ENCODE measurements around the gene KHSRP. TPM values are rescaled to one million over a fixed set of nuclear protein-coding genes. Genes with fewer than 3 reads are reported as not detected.

The KHSRP gene
- total and polyA plus RNA-seq, 2 of the 13 experiments (the other 11 are each of a cell fraction or from before 2014, with no cell fraction given): 72.1 to 129 TPM

GRCh38 chr19:6392221-6393073 lies 32.2 kb downstream of the KHSRP start (continued):
- TF ChIP-seq CENPBD1 (CRISPR knock-in tag; IDR thresholded peaks at IDR 0.05; ENCODE audit: borderline replicate concordance, low read depth) (peak; percentile 45; the same call in 1 of the 2 replicates), SNRNP70 (IDR thresholded peaks at IDR 0.05; ENCODE audit: low read depth, low read length) (no peak), CREM (IDR thresholded peaks at IDR 0.05) (no peak), CREM (CRISPR knock-in tag; IDR thresholded peaks at IDR 0.05) (no peak), ZNF276 (CRISPR knock-in tag; IDR thresholded peaks at IDR 0.05; ENCODE audit: low read depth) (no peak), FUBP1 (CRISPR knock-in tag; IDR thresholded peaks at IDR 0.05; ENCODE audit: borderline replicate concordance) (no peak), SRY (CRISPR knock-in tag; IDR thresholded peaks at IDR 0.05) (no peak), REPIN1 (CRISPR knock-in tag; IDR thresholded peaks at IDR 0.05; ENCODE audit: borderline replicate concordance, low read depth) (0 out of 2 replicates have a peak, but pooled peaks have one; percentile 25), HMGXB3 (CRISPR knock-in tag; IDR thresholded peaks at IDR 0.05; ENCODE audit: borderline replicate concordance) (no peak), ZNF816 (CRISPR knock-in tag; IDR thresholded peaks at IDR 0.05; ENCODE audit: borderline replicate concordance) (peak; percentile 50; the same call in 1 of the 2 replicates), ZBTB39 (CRISPR knock-in tag; IDR thresholded peaks at IDR 0.05) (no peak), DMTF1 (CRISPR knock-in tag; IDR thresholded peaks at IDR 0.05) (no peak)
